Raji (cell line): Measurements from ENCODE around the gene ISLR2.

Experiments used
- POLR2A ChIP-seq: IDR thresholded peaks from 2 replicates; pipeline ENCODE4 v1.6.1; 2011; ENCODE audit warnings: low read depth, low read length, control low read depth; ENCODE audit not compliant: insufficient read depth

Gene ISLR2

DNA sequence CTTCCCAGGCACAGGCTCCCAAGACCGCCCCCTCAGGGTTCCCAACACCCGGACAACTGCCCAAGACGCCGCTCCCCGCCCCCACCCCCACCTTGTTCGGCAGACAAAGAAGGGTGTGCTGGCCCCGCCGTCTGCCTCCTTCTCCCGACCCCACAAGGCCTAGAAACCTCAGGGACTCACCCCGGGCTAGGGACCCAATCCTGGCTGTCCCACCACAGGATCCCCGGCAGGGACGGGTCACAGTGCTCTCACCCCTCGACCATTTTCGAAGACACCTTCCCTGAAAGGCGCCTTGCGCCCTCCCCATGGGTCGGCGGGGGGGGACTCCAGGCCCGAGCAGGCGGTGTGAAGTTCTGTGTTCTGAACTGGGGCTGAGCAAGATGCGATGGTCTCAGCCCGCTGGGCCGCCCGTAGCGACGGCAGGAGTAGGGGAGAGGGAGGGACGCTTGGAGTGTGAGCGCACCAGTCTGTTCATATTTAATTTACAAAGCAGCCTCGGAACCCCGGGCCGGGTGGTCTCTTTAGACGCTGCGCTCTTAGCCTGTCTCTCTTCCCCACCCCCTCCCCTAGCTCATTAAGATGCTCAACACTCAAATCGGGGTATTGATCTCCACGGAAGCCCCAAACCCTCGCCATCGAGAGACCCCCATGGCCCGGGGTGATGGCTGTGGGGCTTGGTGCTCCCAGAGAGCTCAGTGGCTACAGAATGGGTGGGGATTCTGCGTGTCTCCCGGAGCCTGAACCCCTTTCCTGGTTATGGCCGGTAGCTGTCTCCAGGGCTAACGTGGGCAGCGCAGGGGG lies 1.4 kb upstream of the ISLR2 start:
- TF ChIP-seq POLR2A = no peak

GRCh38 chr15:74129586-74130154 lies 716 bp upstream of the ISLR2 start:
- TF ChIP-seq POLR2A = no peak

DNA sequence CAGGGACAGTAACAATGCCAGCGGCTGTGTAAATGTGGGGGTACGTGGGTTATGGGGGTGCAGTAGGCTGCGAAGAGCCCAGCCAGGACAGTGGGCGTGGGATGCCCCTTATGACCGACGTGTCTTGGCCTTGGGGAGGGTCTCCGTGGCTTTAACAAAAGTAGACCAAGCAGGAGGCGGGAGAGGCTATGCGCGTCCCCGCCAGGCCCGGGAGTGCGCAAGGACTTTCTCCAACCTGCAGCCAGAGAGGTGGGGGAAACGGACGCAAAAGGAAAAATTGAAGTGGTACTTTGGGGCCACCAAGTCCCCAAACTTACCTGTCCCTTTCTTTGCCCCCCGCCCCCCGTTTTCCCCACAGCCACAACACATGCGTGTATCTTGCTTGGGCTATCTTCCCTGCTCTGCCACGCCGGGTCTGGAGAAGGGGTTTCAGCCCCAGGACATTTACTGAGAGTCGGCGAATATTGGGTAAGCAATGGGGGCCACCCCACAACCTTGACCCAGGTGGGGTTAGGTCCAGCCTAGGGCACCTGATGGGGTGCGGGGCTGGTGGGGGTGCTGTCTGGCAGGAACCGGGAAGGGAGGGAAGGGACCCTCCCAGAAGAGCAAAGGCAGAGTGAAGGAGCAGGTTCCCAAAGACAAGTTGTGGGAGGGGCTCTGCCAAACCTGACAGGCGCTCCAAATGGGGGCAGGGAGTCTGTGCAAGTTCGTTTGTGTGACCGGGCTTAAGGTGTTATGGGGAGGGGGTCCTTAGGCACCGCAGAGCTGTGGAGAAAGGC lies 652 bp downstream of the ISLR2 start:
- TF ChIP-seq POLR2A = no peak

- TF ChIP-seq POLR2A = no peak
Measured at GRCh38 chr15:74131628-74132413, 1.4 kb downstream of the ISLR2 start.

GRCh38 chr15:74132681-74133651 lies 2.6 kb downstream of the ISLR2 start:
- TF ChIP-seq POLR2A = no peak

GRCh38 chr15:74133694-74134386 lies 3.5 kb downstream of the ISLR2 start:
- TF ChIP-seq POLR2A = no peak

DNA sequence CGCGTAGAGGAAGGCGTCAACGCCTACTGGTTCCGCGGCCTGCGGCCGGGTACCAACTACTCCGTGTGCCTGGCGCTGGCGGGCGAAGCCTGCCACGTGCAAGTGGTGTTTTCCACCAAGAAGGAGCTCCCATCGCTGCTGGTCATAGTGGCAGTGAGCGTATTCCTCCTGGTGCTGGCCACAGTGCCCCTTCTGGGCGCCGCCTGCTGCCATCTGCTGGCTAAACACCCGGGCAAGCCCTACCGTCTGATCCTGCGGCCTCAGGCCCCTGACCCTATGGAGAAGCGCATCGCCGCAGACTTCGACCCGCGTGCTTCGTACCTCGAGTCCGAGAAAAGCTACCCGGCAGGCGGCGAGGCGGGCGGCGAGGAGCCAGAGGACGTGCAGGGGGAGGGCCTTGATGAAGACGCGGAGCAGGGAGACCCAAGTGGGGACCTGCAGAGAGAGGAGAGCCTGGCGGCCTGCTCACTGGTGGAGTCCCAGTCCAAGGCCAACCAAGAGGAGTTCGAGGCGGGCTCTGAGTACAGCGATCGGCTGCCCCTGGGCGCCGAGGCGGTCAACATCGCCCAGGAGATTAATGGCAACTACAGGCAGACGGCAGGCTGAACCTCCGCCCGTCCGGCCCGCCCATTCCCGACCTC lies 4.1 kb downstream of the ISLR2 start:
- TF ChIP-seq POLR2A = no peak

- TF ChIP-seq POLR2A = no peak
Measured at GRCh38 chr15:74135041-74135565, 4.7 kb downstream of the ISLR2 start.

DNA sequence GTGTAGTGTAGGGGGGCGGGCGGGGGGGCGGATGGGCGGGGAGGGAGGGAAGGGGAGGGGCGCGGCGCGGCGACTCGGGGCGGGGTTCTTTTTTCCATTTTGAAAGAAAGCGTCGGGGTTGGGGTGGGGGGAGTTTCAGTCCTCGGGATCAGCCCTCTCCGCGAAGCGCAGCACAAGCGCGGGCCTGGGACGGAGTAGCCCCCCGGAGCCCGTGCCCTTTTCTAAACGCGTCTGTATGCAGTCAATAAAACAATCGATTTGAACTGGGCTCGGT lies 6.1 kb downstream of the ISLR2 start:
- no peak for TF ChIP-seq POLR2A

DNA sequence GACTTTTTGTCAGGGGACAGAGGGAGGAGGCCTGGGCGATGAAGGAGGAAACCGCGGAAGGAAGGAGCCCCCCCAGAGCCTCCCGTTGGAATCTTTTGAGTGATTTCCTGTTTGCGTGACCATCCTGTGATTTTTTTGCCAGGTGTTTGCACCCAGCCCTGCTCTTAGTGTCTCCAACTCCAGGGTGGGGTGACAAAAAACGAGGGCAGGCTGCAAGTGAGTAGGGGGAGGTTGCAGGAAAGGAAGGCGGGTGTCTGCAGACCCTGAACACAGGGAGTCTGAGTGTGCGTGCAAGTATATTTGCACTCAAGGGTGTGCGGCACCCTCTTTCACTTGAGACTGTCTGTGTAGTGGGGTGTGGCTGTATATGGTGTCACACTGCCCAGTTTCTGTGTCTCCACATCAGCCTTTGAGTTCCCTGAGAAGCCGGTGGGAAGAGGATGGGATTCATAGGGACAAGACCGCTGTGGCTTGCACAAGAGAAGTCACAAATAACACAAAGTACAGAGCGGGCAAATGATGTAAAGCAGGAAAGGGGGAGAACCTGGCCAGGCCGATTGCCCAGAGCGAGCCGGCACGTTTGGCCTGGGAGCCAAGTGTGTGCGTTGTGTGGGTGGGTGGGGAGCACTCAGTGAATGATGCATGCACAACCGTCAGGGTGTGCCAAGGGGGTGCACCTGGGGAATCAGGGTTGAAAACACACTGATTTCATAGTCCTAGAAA lies 6.6 kb downstream of the ISLR2 start:
- TF ChIP-seq POLR2A = no peak

- TF ChIP-seq POLR2A = no peak
Measured at GRCh38 chr15:74137537-74137894, 7.1 kb downstream of the ISLR2 start.

DNA sequence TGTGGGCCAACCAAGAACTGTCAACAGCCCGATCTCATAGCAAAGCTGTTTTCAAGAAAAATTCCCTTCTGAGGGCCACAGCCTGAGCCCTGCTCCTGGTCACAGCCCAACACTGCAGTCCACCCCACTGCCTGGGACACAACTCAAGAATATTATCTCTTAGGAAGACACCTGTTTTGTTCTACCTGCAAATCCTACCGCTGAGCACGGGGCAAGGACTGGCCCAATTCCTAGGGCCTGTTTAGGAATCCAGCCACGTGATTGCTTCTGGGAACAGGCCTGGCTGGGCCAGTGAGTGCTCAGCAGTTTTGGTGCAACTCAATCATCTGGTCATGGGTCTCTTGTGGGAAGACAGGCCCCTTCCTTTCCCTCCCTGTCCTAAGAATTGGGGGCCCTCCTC lies 8.3 kb downstream of the ISLR2 start:
- TF ChIP-seq POLR2A = no peak
